A549 (cell line): Measurements from ENCODE around the gene TPSB2. TPM values are rescaled to one million over a fixed set of nuclear protein-coding genes. Genes with fewer than 3 reads are reported as not detected.
A peak's percentile ranks its signal among the peaks of the same experiment; 100 is the strongest.
"Not testable (repeated sequence)": the region's sequence is repeated elsewhere in the genome, so short reads cannot be mapped to it uniquely, and the experiment has no call there.

Experiments
- ATAC-seq, 2 experiments: fragments of 200-7000 bp in 1 of 2; fragments of >200 bp in 1 of 2; cut with Nextera tagmentation in 1 of 2; cut with Tn5 transposase in 1 of 2; 3 replicates each; pipeline versions ENCODE4 v1.8.0 to v1.9.1; 2018 to 2020; ENCODE audit warnings: mild to moderate bottlenecking in 1 of 2, moderate library complexity in 1 of 2
- CTCF ChIA-PET: fragments of 300-600 bp; sonication (Branson Sonifier 250); formaldehyde crosslinking; extraction: SDS; loops from one replicate; lab custom pipeline; 2021; ENCODE audit warnings: antibody characterized with exemption, inconsistent platforms; lab: Yijun Ruan, JAX
- POLR2A ChIA-PET: fragments of 350-600 bp; formaldehyde crosslinking; extraction: SDS; loops from one replicate; lab custom pipeline; 2021; ENCODE audit warnings: antibody characterized with exemption, inconsistent platforms; lab: Yijun Ruan, JAX
- DNase-seq, 2 experiments: peaks; one replicate each; pipeline versions ENCODE4 v3.0.0 to v3.0.0-alpha.2; 2011 to 2016; ENCODE audit warnings: low read depth in 1 of 2, low spot score in 1 of 2
- FAIRE-seq: peaks from 2 replicates; lab custom pipeline; 2011; peaks lifted over from hg19 to GRCh38; lab: Jason Lieb, UNC
- H3K27ac ChIP-seq, 2 experiments: fragments of >200 bp; sonication (Bioruptor Twin); formaldehyde crosslinking; 3 replicates each; pipeline ENCODE4 v1.5.1; 2016 to 2017
- H3K4me1 ChIP-seq: fragments of >200 bp; sonication (Bioruptor Twin); formaldehyde crosslinking; 3 replicates; pipeline ENCODE4 v1.6.1; 2016
- H3K4me2 ChIP-seq: fragments of >200 bp; sonication (Bioruptor Twin); formaldehyde crosslinking; 3 replicates; pipeline ENCODE4 v1.6.1; 2016
- H3K4me3 ChIP-seq: fragments of >200 bp; sonication (Bioruptor Twin); formaldehyde crosslinking; 3 replicates; pipeline ENCODE4 v1.5.1; 2016
- H3K9me3 ChIP-seq: fragments of >200 bp; sonication (Bioruptor Twin); formaldehyde crosslinking; 3 replicates; pipeline ENCODE4 v1.6.1; 2016
- BCL3 ChIP-seq: fragments of >200 bp; sonication (Bioruptor Twin); formaldehyde crosslinking; IDR thresholded peaks from 3 replicates; pipeline ENCODE4 v1.6.1; 2016
- EHMT2 ChIP-seq: fragments of 200-600 bp; sonication (generic); IDR thresholded peaks from 2 replicates; pipeline ENCODE4 v1.6.1; 2016; ENCODE audit warnings: antibody characterized with exemption, low read depth, mild to moderate bottlenecking, moderate library complexity
- GATA3 ChIP-seq: IDR thresholded peaks from 2 replicates; pipeline ENCODE4 v1.6.1; 2012; ENCODE audit warnings: borderline replicate concordance
- HES2 ChIP-seq: fragments of >200 bp; sonication (Bioruptor Twin); formaldehyde crosslinking; IDR thresholded peaks from 2 replicates; pipeline ENCODE4 v1.6.1; 2016
- KDM1A ChIP-seq: fragments of 200-600 bp; sonication (generic); IDR thresholded peaks from 2 replicates; pipeline ENCODE4 v1.6.1; 2016; ENCODE audit warnings: low read depth, mild to moderate bottlenecking
- RAD21 ChIP-seq, 2 experiments: fragments of >200 bp in 1 of 2; sonication (Bioruptor Twin) in 1 of 2; formaldehyde crosslinking in 1 of 2; IDR thresholded peaks in 1 of 2; conservative IDR thresholded peaks in 1 of 2; 2 replicates in 1 of 2; 3 replicates in 1 of 2; pipeline ENCODE4 v1.6.1; 2012 to 2018; ENCODE audit warnings: inconsistent platforms in 1 of 2
- RCOR1 ChIP-seq: fragments of 150-350 bp; IDR thresholded peaks from 2 replicates; pipeline ENCODE4 v1.6.1; 2014; ENCODE audit warnings: antibody characterized with exemption, low read length, low read depth
- RFX5 ChIP-seq: fragments of 450-650 bp; IDR thresholded peaks from 2 replicates; pipeline ENCODE4 v1.7.1; 2014; ENCODE audit warnings: antibody characterized with exemption, mild to moderate bottlenecking, moderate library complexity
- RNF2 ChIP-seq: fragments of 200-600 bp; sonication (generic); IDR thresholded peaks from 2 replicates; pipeline ENCODE4 v1.6.1; 2016; ENCODE audit warnings: low read depth, mild to moderate bottlenecking, antibody characterized with exemption, moderate library complexity, borderline replicate concordance
- TP53 ChIP-seq: fragments of 250-450 bp; sonication (Bioruptor Pico); IDR thresholded peaks from 2 replicates; pipeline ENCODE4 v1.5.0; 2021; ENCODE audit warnings: mild to moderate bottlenecking, moderate library complexity
- ZNF302 ChIP-seq: fragments of 250-450 bp; sonication (Bioruptor Pico); IDR thresholded peaks from 2 replicates; pipeline ENCODE4 v1.9.0; 2021; ENCODE audit warnings: inconsistent platforms, mild to moderate bottlenecking, moderate library complexity
- WGBS: methylation state at CpG from one replicate; pipeline ENCODE4 v1.1.6; 2017; ENCODE audit errors: missing lambda C conversion rate; 5-methylcytosine and 5-hydroxymethylcytosine counted together
- polyA minus RNA-seq: library from RNA; depleted of rRNA, polyadenylated mRNA; stranded (reverse); fragments of >200 nt; gene quantifications from 2 replicates; pipeline ENCODE4 v1.2.3, GENCODE V29; 2011; rRNA and poly(A)+ RNA removed
- polyA plus RNA-seq, 4 experiments: library from polyadenylated mRNA; depleted of rRNA in 3 of 4; stranded (reverse); fragments of >200 nt; fragmentation: RNase III in 1 of 4; extraction: RNeasy Plus Mini Kit Qiagen cat#74134 plus additional on column Dnase treatment in 1 of 4; gene quantifications; 2 replicates in 3 of 4; 3 replicates in 1 of 4; pipeline ENCODE4 v1.2.3, GENCODE V29; 2011 to 2017
- TF ChIP-seq, protein P1 (sequence below): fragments of 150-350 bp; IDR thresholded peaks from 2 replicates; pipeline ENCODE4 v1.6.1; 2014; ENCODE audit warnings: low read depth, mild to moderate bottlenecking, low read length

Gene TPSB2
- polyA plus RNA-seq (2011; rRNA removed) (not detected in 2 replicates), polyA plus RNA-seq (2017; fragmentation: RNase III; extraction: RNeasy Plus Mini Kit Qiagen cat#74134 plus additional on column Dnase treatment) (not detected in 3 replicates), polyA minus RNA-seq (not detected in 2 replicates)
- polyA plus RNA-seq (2012; cell fraction: cytosol; rRNA removed): not detected in 2 replicates
- 0.06 TPM in 1 of 2 replicates, not detected in the other for polyA plus RNA-seq (2012; cell fraction: nucleus; rRNA removed)

DNA sequence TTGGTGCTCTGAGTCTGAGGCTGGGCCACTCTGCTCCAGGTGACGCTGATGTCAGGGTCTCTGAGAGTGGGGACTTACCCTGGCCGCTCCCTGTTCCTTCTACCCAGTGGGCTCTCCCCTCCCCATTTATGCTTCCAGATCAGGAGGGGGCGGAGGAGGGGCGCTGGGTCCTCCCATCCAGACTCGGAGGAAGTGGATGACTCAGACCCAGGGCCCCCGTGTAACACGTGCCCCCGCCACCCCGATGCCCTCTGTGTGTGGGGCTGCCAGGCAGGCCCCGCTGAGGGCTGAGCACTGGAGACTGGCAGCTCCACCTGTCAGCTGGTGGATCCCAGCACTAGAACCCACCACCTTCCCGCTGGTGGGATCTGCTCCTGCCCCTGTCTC lies at the start of gene TPSB2:
Gene TPSB2, minus strand, starts transcription at position 101 of the 387 bp plus-strand sequence. CDS start 233 bp downstream, outside the sequence.
- FAIRE-seq, DNase-seq, POLR2A ChIA-PET, H3K27ac ChIP-seq, H3K4me3 ChIP-seq, H3K9me3 ChIP-seq, CTCF ChIA-PET, H3K4me2 ChIP-seq: not testable (repeated sequence)
- ATAC-seq: 0 out of 6 replicates have a peak, but pooled peaks of 1 of the 2 experiments have one; percentile 2
- no CpG with 5 or more reads among the region's 11 CpGs for WGBS
- peaks cover 11% of the 10 kb centered on the region for H3K4me1 ChIP-seq

DNA sequence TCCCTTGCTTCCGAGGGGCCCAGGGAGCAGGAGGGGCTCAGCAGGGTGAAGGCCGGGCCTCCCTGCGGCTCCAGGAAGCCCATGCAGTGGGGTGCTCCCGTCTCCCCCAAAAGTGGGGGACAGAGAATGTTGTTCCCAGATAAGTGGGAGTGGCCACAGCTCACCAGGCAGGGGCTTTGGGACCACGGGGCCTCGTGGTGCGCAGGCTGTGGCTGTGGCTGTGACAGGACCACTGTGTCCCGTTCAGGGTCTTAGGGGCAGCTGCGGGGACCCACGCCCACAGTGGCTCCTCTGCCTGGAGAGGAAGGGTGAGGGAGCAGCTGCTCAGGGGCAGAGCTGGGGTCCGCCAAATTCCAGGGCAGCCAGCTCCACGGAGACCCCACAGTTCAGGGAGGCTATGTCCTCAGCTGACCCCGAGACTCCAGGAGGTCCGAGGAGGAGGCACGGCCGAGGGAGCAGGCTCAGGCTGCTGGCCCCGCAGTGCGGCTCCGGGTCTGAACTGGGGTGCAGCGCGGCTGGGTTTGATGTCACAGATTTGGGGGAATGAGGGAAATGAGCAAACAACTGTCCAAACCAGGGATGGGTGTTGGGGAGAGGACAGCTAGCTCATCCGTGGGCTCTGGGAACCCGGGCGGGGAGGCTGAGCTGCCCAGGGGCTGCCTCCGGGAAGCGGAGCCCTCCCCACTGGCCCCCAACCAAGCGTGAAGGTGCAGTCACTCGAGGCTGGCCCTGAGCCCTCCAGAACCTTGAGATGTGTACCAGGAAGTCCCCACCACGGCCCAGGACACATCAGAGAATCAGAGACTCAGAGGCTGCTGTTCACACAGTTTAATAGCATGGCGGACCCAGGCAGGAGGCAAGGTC lies 49.3 kb upstream of the TPSB2 start:
- Histone ChIP-seq H3K27ac (no peak overlapping the region), H3K4me2 (no peak overlapping the region), H3K9me3 (no peaks in the 10 kb centered on the region), H3K4me1 (no peaks in the 10 kb centered on the region), H3K4me3 (no peak overlapping the region)
- POLR2A ChIA-PET: no interaction called here
- FAIRE-seq (no peak), ATAC-seq (no peak), DNase-seq (no peak)
- TF ChIP-seq RCOR1 (no peak), RNF2 (no peak), RFX5 (no peak), RAD21 (conservative IDR thresholded peaks at IDR 0.05 in 1 of 2, IDR thresholded peaks at IDR 0.05 in 1 of 2) (no peak), HES2 (no peak), KDM1A (no peak), ZNF302 (CRISPR knock-in tag) (no peak), TP53 (CRISPR knock-in tag) (no peak)
- TF ChIP-seq, protein P1, sequence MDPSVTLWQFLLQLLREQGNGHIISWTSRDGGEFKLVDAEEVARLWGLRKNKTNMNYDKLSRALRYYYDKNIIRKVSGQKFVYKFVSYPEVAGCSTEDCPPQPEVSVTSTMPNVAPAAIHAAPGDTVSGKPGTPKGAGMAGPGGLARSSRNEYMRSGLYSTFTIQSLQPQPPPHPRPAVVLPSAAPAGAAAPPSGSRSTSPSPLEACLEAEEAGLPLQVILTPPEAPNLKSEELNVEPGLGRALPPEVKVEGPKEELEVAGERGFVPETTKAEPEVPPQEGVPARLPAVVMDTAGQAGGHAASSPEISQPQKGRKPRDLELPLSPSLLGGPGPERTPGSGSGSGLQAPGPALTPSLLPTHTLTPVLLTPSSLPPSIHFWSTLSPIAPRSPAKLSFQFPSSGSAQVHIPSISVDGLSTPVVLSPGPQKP: no peak
- WGBS: 81% methylated on average over 20 of the region's 30 CpGs
- CTCF ChIA-PET: interaction anchor here (0.7 to 1.2 kb wide), 3 partner anchors 9 to 223 kb away, joined by 3 to 7 read pairs (median 3); no protein-coding TSS in a partner anchor

GRCh38 chr16:1278477-1278876 lies 48.5 kb upstream of the TPSB2 start:
- H3K4me3 ChIP-seq: no peak overlapping the region
- TF ChIP-seq EHMT2 (no peak), GATA3 (no peak), BCL3 (no peak)
- TF ChIP-seq, protein P1: no peak
- H3K4me2 ChIP-seq: no peak overlapping the region
- FAIRE-seq (no peak), ATAC-seq (peak; percentile 16 to 53; a peak in 3 of 6 replicates), DNase-seq (no peak)
- no peaks in the 10 kb centered on the region for H3K4me1 ChIP-seq
- CTCF ChIA-PET: interaction anchor here (0.7 to 1.3 kb wide), 2 partner anchors 8 to 47 kb away, joined by 3 to 4 read pairs; no protein-coding TSS in a partner anchor
- 34% methylated on average over 7 of the region's 18 CpGs for WGBS
- POLR2A ChIA-PET: no interaction called here
- H3K27ac ChIP-seq: no peak overlapping the region
- H3K9me3 ChIP-seq: no peaks in the 10 kb centered on the region
